HepG2 (cell line): ENCODE results near the gene DLG5. TPM values are rescaled to one million over a fixed set of nuclear protein-coding genes. Genes with fewer than 3 reads are reported as not detected.

Source experiments
- ATAC-seq: fragments of 200-7000 bp; cut with Tn5 transposase; 3 replicates; pipeline ENCODE4 v1.9.1; 2020; ENCODE audit warnings: mild to moderate bottlenecking, moderate library complexity
- BruUV-seq: library from RNA; stranded (reverse); fragments of 400-500 nt; replicated peaks from 2 replicates; lab custom pipeline; 2021; lab: Mats Ljungman, UMichigan
- CTCF ChIA-PET: fragments of 300-600 bp; formaldehyde crosslinking; extraction: SDS; loops from one replicate; lab custom pipeline; 2021; ENCODE audit warnings: low total read pairs, inconsistent platforms, low intra/inter-chr PET ratio; lab: Yijun Ruan, JAX
- POLR2A ChIA-PET: fragments of 350-600 bp; sonication (Branson Sonifier 250); formaldehyde crosslinking; loops from one replicate; lab custom pipeline; 2020; ENCODE audit warnings: antibody characterized with exemption, inconsistent platforms; lab: Yijun Ruan, JAX
- DNase-seq: peaks from one replicate; pipeline ENCODE4 v3.0.0-alpha.2; 2015; ENCODE audit warnings: low spot score
- FAIRE-seq: peaks from 3 replicates; lab custom pipeline; 2011; peaks lifted over from hg19 to GRCh38; lab: Jason Lieb, UNC
- H2AFZ ChIP-seq: one replicate; pipeline ENCODE4 v1.6.1; 2011; ENCODE audit warnings: low read length, inconsistent platforms
- H3K27ac ChIP-seq: fragments of 300-600 bp; 3 replicates; pipeline ENCODE4 v1.8.0; 2011; ENCODE audit warnings: mixed run types, mild to moderate bottlenecking, mixed read lengths, low read length, inconsistent platforms; ENCODE audit not compliant: insufficient read depth; ENCODE audit errors: extremely low read length
- H3K27me3 ChIP-seq, 2 experiments: fragments of 200-600 bp in 1 of 2; 2 replicates in 1 of 2; 3 replicates in 1 of 2; pipeline versions ENCODE4 v1.6.0 to v1.8.0; 2011; ENCODE audit warnings: low read length in 2 of 2, mild to moderate bottlenecking in 2 of 2, moderate library complexity in 2 of 2, inconsistent platforms in 1 of 2; ENCODE audit not compliant: insufficient read depth in 2 of 2, control insufficient read depth in 1 of 2
- H3K36me3 ChIP-seq, 2 experiments: fragments of 200-600 bp in 1 of 2; replicated peaks in 1 of 2; 2 replicates in 1 of 2; 3 replicates in 1 of 2; pipeline versions ENCODE4 v1.5.1 to v1.8.0; 2011; ENCODE audit warnings: low read length in 2 of 2, inconsistent platforms in 1 of 2; ENCODE audit not compliant: insufficient read depth in 2 of 2, control insufficient read depth in 1 of 2
- H3K4me1 ChIP-seq: 2 replicates; pipeline ENCODE4 v1.5.1; 2012; ENCODE audit warnings: low read length, inconsistent platforms; ENCODE audit not compliant: insufficient read depth
- H3K4me2 ChIP-seq: 2 replicates; pipeline ENCODE4 v1.6.0; 2011; ENCODE audit warnings: low read depth, low read length, inconsistent platforms
- H3K4me3 ChIP-seq, 3 experiments: fragments of 200-600 bp in 1 of 3; sonication (generic), shearing (Covaris generic) in 1 of 3; replicated peaks in 1 of 3; 2 replicates each; pipeline ENCODE4 v1.5.1; 2011 to 2016; ENCODE audit warnings: low read length in 3 of 3, inconsistent platforms in 2 of 3, low read depth in 2 of 3, mild to moderate bottlenecking in 2 of 3, control low read depth in 1 of 3, mixed read lengths in 1 of 3; ENCODE audit not compliant: insufficient read depth in 1 of 3
- H3K79me2 ChIP-seq: one replicate; pipeline ENCODE4 v1.6.1; 2011; ENCODE audit warnings: low read length, inconsistent platforms; ENCODE audit not compliant: insufficient read depth
- H3K9ac ChIP-seq: 2 replicates; pipeline ENCODE4 v1.6.0; 2011; ENCODE audit warnings: mild to moderate bottlenecking, low read depth, low read length, inconsistent platforms; ENCODE audit not compliant: insufficient read depth
- H3K9me3 ChIP-seq: 2 replicates; pipeline ENCODE4 v1.5.1; 2012; ENCODE audit warnings: mild to moderate bottlenecking, low read length
- H4K20me1 ChIP-seq: 2 replicates; pipeline ENCODE4 v1.6.0; 2011; ENCODE audit warnings: inconsistent platforms, mild to moderate bottlenecking, low read length, moderate library complexity; ENCODE audit not compliant: insufficient read depth
- ATF4 ChIP-seq, 2 experiments: fragments of 450-650 bp in 1 of 2; sonication (generic) in 1 of 2; formaldehyde crosslinking; IDR thresholded peaks; 2 replicates each; pipeline versions ENCODE4 v1.5.0 to v1.8.0; 2020 to 2022; ENCODE audit warnings: mild to moderate bottlenecking in 1 of 2, missing genetic modification reagents in 1 of 2
- MXI1 ChIP-seq: IDR thresholded peaks from 3 replicates; pipeline ENCODE4 v1.6.1; 2012; ENCODE audit warnings: low read depth, low read length, inconsistent platforms, borderline replicate concordance
- ZNF891 ChIP-seq: sonication (generic); formaldehyde crosslinking; IDR thresholded peaks from 2 replicates; pipeline ENCODE4 v1.5.0; 2020; ENCODE audit warnings: mild to moderate bottlenecking, missing genetic modification reagents
- WGBS: methylation state at CpG from one replicate; pipeline ENCODE4 v1.1.6; 2017; ENCODE audit warnings: low lambda C conversion rate; 5-methylcytosine and 5-hydroxymethylcytosine counted together
- in situ Hi-C: cut with HindIII; loops from 2 replicates; pipeline ENCODE4 v1.10.0; 2017; ENCODE audit warnings: low pct_unique_long_range_greater_than_20kb; ENCODE audit not compliant: extremely low pct_ligation_motif_present
- intact Hi-C: fragments of 100-400 bp; cut with micrococcal nuclease; formaldehyde crosslinking; loops from one replicate; pipeline ENCODE4 v1.10.0; 2022; ENCODE audit not compliant: unreplicated experiment
- polyA plus RNA-seq, 8 experiments: library from polyadenylated mRNA; depleted of rRNA in 3 of 8; stranded (reverse) in 7 of 8; unstranded in 1 of 8; fragments of >200 nt; fragmentation: Illumina TruSeq in 4 of 8; extraction: Trizol in 4 of 8; gene quantifications; 2 replicates each; pipeline versions ENCODE4 v1.2.1 to v1.2.3, GENCODE V29; 2011 to 2016; ENCODE audit warnings: low read depth in 4 of 8, missing spikeins in 1 of 8, mixed read lengths in 1 of 8; ENCODE audit not compliant: insufficient read depth in 1 of 8
- total RNA-seq, 5 experiments: library from RNA; depleted of rRNA; stranded (reverse); fragments of >200 nt; fragmentation: Illumina TruSeq; extraction: Trizol; gene quantifications; 2 replicates each; pipeline ENCODE4 v1.2.3, GENCODE V29; 2016; ENCODE audit warnings: low read depth in 1 of 5
- TF ChIP-seq, protein P1 (sequence below): sonication (generic); formaldehyde crosslinking; IDR thresholded peaks from 2 replicates; pipeline ENCODE4 v1.5.1; 2020; ENCODE audit warnings: mild to moderate bottlenecking, moderate library complexity, missing genetic modification reagents

Gene DLG5
- total and polyA plus RNA-seq, 2 of the 13 experiments (the other 11 are each of a cell fraction or from before 2014, with no cell fraction given): 15.5 to 18.2 TPM

- TF ChIP-seq MXI1: peak; percentile 81; the same call in 1 of the 3 replicates
- TF ChIP-seq, protein P1, sequence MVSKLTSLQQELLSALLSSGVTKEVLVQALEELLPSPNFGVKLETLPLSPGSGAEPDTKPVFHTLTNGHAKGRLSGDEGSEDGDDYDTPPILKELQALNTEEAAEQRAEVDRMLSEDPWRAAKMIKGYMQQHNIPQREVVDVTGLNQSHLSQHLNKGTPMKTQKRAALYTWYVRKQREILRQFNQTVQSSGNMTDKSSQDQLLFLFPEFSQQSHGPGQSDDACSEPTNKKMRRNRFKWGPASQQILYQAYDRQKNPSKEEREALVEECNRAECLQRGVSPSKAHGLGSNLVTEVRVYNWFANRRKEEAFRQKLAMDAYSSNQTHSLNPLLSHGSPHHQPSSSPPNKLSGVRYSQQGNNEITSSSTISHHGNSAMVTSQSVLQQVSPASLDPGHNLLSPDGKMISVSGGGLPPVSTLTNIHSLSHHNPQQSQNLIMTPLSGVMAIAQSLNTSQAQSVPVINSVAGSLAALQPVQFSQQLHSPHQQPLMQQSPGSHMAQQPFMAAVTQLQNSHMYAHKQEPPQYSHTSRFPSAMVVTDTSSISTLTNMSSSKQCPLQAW (CRISPR knock-in tag): peak; percentile 72; the same call in 1 of the 2 replicates
Observed at GRCh38 chr10:77967611-77968022, 41.1 kb upstream of the DLG5 start (continued).

DNA sequence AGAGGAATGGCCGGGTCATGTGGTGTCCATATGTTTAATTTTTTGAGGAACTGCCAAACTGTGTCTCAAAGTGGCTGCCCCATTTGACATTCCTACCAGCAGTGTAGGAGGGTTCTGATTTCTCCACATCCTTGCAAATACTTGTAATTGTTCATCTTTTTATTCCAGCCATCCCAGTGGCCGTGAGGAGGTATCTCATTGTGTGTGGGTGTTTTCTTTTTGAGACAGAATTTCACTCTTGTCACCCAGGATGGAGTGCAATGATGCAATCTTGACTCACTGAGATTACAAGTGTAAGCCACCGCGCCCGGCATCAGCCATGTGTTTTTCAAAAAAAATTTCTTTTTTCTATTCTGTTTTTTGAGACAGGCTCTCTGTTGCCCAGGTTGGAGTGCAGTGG is 38.7 kb upstream of the DLG5 start:
- Histone ChIP-seq H3K4me3 (no peak overlapping the region), H3K4me2 (no peak overlapping the region), H3K9ac (no peak overlapping the region), H3K9me3 (peaks cover 7% of the 10 kb centered on the region; the same call in 1 of the 2 replicates), H2AFZ (no peak overlapping the region), H3K36me3 (no peaks in the 10 kb centered on the region), H3K79me2 (no peaks in the 10 kb centered on the region), H4K20me1 (no peaks in the 10 kb centered on the region), H3K4me1 (peaks cover 38% of the 10 kb centered on the region), H3K27ac (no peak overlapping the region), H3K27me3 (no peaks in the 10 kb centered on the region)
- 49% methylated on average over 5 of the region's 5 CpGs for WGBS
- TF ChIP-seq ZNF891 (CRISPR knock-in tag) (no peak), ATF4 (CRISPR knock-in tag; IDR thresholded peaks at IDR 0.05) (0 out of 4 replicates have a peak, but pooled peaks of 1 of the 2 experiments have one; percentile 32)
- intact Hi-C loops: no loop called here
- no TSS peak for BruUV-seq
- in situ Hi-C loops: no loop called here
- POLR2A ChIA-PET: no interaction called here
- DNase-seq (no peak), ATAC-seq (no peak), FAIRE-seq (no peak)
- CTCF ChIA-PET: no interaction called here
